GM12878 (cell line): ENCODE data around the gene TCP11L1. TPM values are rescaled to one million over a fixed set of nuclear protein-coding genes. Genes with fewer than 3 reads are reported as not detected.
A peak's percentile ranks its signal among the peaks of the same experiment; 100 is the strongest.

Experiments used
- ATAC-seq: fragments of 200-7000 bp; cut with Tn5 transposase; 3 replicates; pipeline ENCODE4 v1.9.1; 2020; ENCODE audit warnings: mild to moderate bottlenecking, moderate library complexity
- BruUV-seq: library from RNA; stranded (reverse); fragments of 400-500 nt; replicated peaks from 2 replicates; lab custom pipeline; 2021; lab: Mats Ljungman, UMichigan
- CTCF ChIA-PET: fragments of 300-600 bp; sonication (Branson Sonifier 250); formaldehyde crosslinking; extraction: SDS; loops from one replicate; lab custom pipeline; 2021; ENCODE audit warnings: inconsistent platforms; lab: Yijun Ruan, JAX
- POLR2A ChIA-PET: fragments of 350-600 bp; formaldehyde crosslinking; extraction: SDS; loops from one replicate; lab custom pipeline; 2021; ENCODE audit warnings: inconsistent platforms; lab: Charles Lee
- RAD21 ChIA-PET: fragments of 300-600 bp; sonication (Branson Sonifier 250); formaldehyde crosslinking; loops from one replicate; lab custom pipeline; 2023; ENCODE audit warnings: antibody characterized with exemption; ENCODE audit not compliant: unreplicated experiment; lab: Charles Lee
- SMC1A ChIA-PET: fragments of 300-600 bp; sonication (Branson Sonifier 250); formaldehyde crosslinking; loops from one replicate; lab custom pipeline; 2023; ENCODE audit not compliant: unreplicated experiment, uncharacterized antibody; lab: Charles Lee
- DNase-seq: peaks from one replicate; pipeline ENCODE4 v3.0.0-alpha.2; 2011; ENCODE audit warnings: low read depth, low spot score
- FAIRE-seq: peaks from 3 replicates; lab custom pipeline; 2011; peaks lifted over from hg19 to GRCh38; lab: Jason Lieb, UNC
- H2AFZ ChIP-seq: 2 replicates; pipeline ENCODE4 v1.6.0; 2011; ENCODE audit warnings: low read depth, low read length, control low read depth; ENCODE audit not compliant: control insufficient read depth
- H3K27ac ChIP-seq: 2 replicates; pipeline ENCODE4 v1.5.1; 2011; ENCODE audit warnings: control low read depth; ENCODE audit not compliant: control insufficient read depth, insufficient read depth
- H3K27me3 ChIP-seq, 2 experiments: replicated peaks in 1 of 2; 2 replicates each; pipeline versions ENCODE4 v1.6.0 to v1.6.1; 2011; ENCODE audit warnings: low read length in 1 of 2; ENCODE audit not compliant: control insufficient read depth in 2 of 2, insufficient read depth in 2 of 2
- H3K36me3 ChIP-seq, 2 experiments: 2 replicates each; pipeline ENCODE4 v1.5.1; 2011; ENCODE audit warnings: low read length in 1 of 2; ENCODE audit not compliant: control insufficient read depth in 2 of 2, insufficient read depth in 2 of 2
- H3K4me1 ChIP-seq: 2 replicates; pipeline ENCODE4 v1.6.1; 2011; ENCODE audit warnings: mild to moderate bottlenecking, low read length, moderate library complexity, mixed read lengths; ENCODE audit not compliant: control insufficient read depth, insufficient read depth
- H3K4me2 ChIP-seq: 2 replicates; pipeline ENCODE4 v1.6.0; 2011; ENCODE audit warnings: control low read depth; ENCODE audit not compliant: control insufficient read depth, insufficient read depth
- H3K4me3 ChIP-seq: fragments of 200-600 bp; sonication (generic); 2 replicates; pipeline ENCODE4 v1.5.1; 2016
- H3K79me2 ChIP-seq: 2 replicates; pipeline ENCODE4 v1.6.0; 2011; ENCODE audit warnings: low read length; ENCODE audit not compliant: control insufficient read depth, insufficient read depth
- H3K9ac ChIP-seq: 2 replicates; pipeline ENCODE4 v1.8.0; 2011; ENCODE audit warnings: low read length, control low read depth, mixed read lengths; ENCODE audit not compliant: control insufficient read depth, insufficient read depth
- H3K9me3 ChIP-seq: replicated peaks from 3 replicates; pipeline ENCODE4 v1.5.1; 2011; ENCODE audit warnings: mild to moderate bottlenecking, low read length; ENCODE audit not compliant: control insufficient read depth, insufficient read depth
- H4K20me1 ChIP-seq: 2 replicates; pipeline ENCODE4 v1.6.0; 2011; ENCODE audit not compliant: control insufficient read depth, insufficient read depth
- ATF7 ChIP-seq: fragments of 450-650 bp; IDR thresholded peaks from 2 replicates; pipeline ENCODE4 v1.6.1; 2016; ENCODE audit warnings: low read depth, mild to moderate bottlenecking
- CHD4 ChIP-seq: fragments of 200-600 bp; sonication (generic); IDR thresholded peaks from 2 replicates; pipeline ENCODE4 v1.6.1; 2016; ENCODE audit warnings: mild to moderate bottlenecking
- KDM1A ChIP-seq: fragments of 200-600 bp; sonication (generic); IDR thresholded peaks from 2 replicates; pipeline ENCODE4 v1.6.1; 2016; ENCODE audit warnings: borderline replicate concordance
- NFIC ChIP-seq: IDR thresholded peaks from 2 replicates; pipeline ENCODE4 v1.6.1; 2012; ENCODE audit warnings: low read depth, mild to moderate bottlenecking, inconsistent platforms, low read length, moderate library complexity
- PAX5 ChIP-seq: IDR thresholded peaks from 2 replicates; pipeline ENCODE4 v1.6.1; 2011; ENCODE audit warnings: low read depth, low read length, borderline replicate concordance
- RUNX3 ChIP-seq: IDR thresholded peaks from 2 replicates; pipeline ENCODE4 v1.6.1; 2012; ENCODE audit warnings: low read length, inconsistent platforms
- SPI1 ChIP-seq: IDR thresholded peaks from 2 replicates; pipeline ENCODE4 v1.6.1; 2011; ENCODE audit warnings: low read depth, mild to moderate bottlenecking, low read length, moderate library complexity, borderline replicate concordance; ENCODE audit not compliant: insufficient read depth
- YY1 ChIP-seq: IDR thresholded peaks from 2 replicates; pipeline ENCODE4 v1.6.1; 2011; ENCODE audit warnings: low read depth, mild to moderate bottlenecking, low read length
- WGBS: methylation state at CpG from one replicate; pipeline ENCODE4 v1.1.6; 2016; ENCODE audit warnings: low lambda C conversion rate; ENCODE audit not compliant: insufficient replicate concordance, insufficient coverage; ENCODE audit errors: missing lambda C conversion rate; 5-methylcytosine and 5-hydroxymethylcytosine counted together
- in situ Hi-C: fragments of 300-500 bp; cut with MboI; formaldehyde crosslinking; loops from 9 replicates; pipeline ENCODE4 v1.14.3; 2018; ENCODE audit warnings: mixed read lengths
- intact Hi-C: fragments of 100-400 bp; cut with micrococcal nuclease; formaldehyde crosslinking; loops from one replicate; pipeline ENCODE4 v1.14.2; 2022; ENCODE audit not compliant: unreplicated experiment
- polyA plus RNA-seq, 11 experiments: library from polyadenylated mRNA; depleted of rRNA in 4 of 11; unstranded in 6 of 11; stranded (reverse) in 5 of 11; fragments of >200 nt; fragmentation: Nextera tagmentation in 4 of 11; fragmentation: Illumina TruSeq in 1 of 11; extraction: Ambion mirVana in 4 of 11; extraction: Trizol in 1 of 11; gene quantifications; 1 replicate in 1 of 11; 2 replicates in 10 of 11; pipeline versions ENCODE4 v1.2.1 to v1.2.3, GENCODE V29; 2011 to 2016; ENCODE audit warnings: inconsistent platforms in 2 of 11, missing spikeins in 2 of 11, low read depth in 1 of 11
- total RNA-seq, 4 experiments: library from RNA; depleted of rRNA in 3 of 4; stranded (reverse); fragments of >200 nt in 3 of 4; fragmentation: Illumina TruSeq in 1 of 4; extraction: Trizol in 1 of 4; gene quantifications; 2 replicates each; pipeline versions ENCODE4 v1.2.1 to v1.2.3, GENCODE V29; 2013 to 2021
- TF ChIP-seq, protein P1 (sequence below): fragments of 450-650 bp; IDR thresholded peaks from 2 replicates; pipeline ENCODE4 v1.6.1; 2016; ENCODE audit warnings: mild to moderate bottlenecking
- TF ChIP-seq, protein P2 (sequence below): fragments of 450-650 bp; IDR thresholded peaks from 2 replicates; pipeline ENCODE4 v1.6.1; 2018; ENCODE audit warnings: mild to moderate bottlenecking, low read depth, moderate library complexity; ENCODE audit not compliant: partially characterized antibody

The TCP11L1 gene
- total and polyA plus RNA-seq, 10 of the 15 experiments (the other 5 are each of a cell fraction or from before 2014, with no cell fraction given), result 5.3 to 15.7 (median 13.0) TPM

DNA sequence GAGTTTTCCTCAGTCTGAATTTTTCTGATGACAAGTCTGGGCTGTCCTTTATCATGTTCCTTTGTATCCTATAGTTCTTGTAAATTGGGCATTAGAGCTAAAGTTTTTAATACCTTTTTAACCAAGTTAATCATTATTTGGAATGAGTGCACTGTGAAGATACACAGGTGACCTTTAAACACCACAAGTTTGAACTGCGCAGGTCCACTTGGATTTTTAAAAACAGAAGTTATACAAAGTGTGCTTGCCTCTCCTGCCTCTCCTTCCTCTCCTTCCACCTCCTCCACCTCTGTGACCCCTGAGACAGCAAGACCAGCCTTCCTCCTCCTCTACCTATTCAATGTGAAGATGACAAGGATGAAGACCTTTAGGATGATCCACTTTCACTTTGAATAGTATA lies 4.4 kb upstream of the TCP11L1 start:
- ATAC-seq, result no peak
- no peaks in the 10 kb centered on the region for H3K36me3 ChIP-seq
- no peak overlapping the region for H3K4me2 ChIP-seq
- ChIA-PET CTCF (no interaction called here), POLR2A (interaction anchor here (2.1 kb wide), 1 partner anchor 9 kb away, joined by 9 read pairs; no protein-coding TSS in a partner anchor), SMC1A (interaction anchor here (1.0 to 1.5 kb wide), 3 partner anchors 13 to 69 kb away, joined by 3 to 4 read pairs (median 3); no protein-coding TSS in a partner anchor), RAD21 (interaction anchor here (0.6 kb wide), 1 partner anchor 140 kb away, joined by 3 read pairs; no protein-coding TSS in a partner anchor)
- H3K27me3 ChIP-seq, result no peaks in the 10 kb centered on the region; a peak in 1 of 4 replicates
- intact Hi-C loops, result no loop called here
- no peak overlapping the region for H3K9ac ChIP-seq
- TF ChIP-seq PAX5, result no peak
- TF ChIP-seq KDM1A, result no peak
- TF ChIP-seq YY1, result no peak
- H2AFZ ChIP-seq, result no peak overlapping the region
- peaks cover 5% of the 10 kb centered on the region for H3K79me2 ChIP-seq
- H3K4me3 ChIP-seq, result no peak overlapping the region
- no TSS peak for BruUV-seq
- H4K20me1 ChIP-seq, result no peaks in the 10 kb centered on the region
- DNase-seq, result no peak
- no peak for FAIRE-seq
- H3K27ac ChIP-seq, result no peak overlapping the region
- H3K4me1 ChIP-seq, result no peaks in the 10 kb centered on the region
- WGBS, result 100% methylated on average over 1 of the region's 1 CpG
- H3K9me3 ChIP-seq, result no peaks in the 10 kb centered on the region
- in situ Hi-C loops, result no loop called here

- ChIA-PET RAD21 (interaction anchor here (0.6 to 4.5 kb wide), 9 partner anchors 17 to 220 kb away, joined by 3 to 53 read pairs (median 3); partner anchors contain the start of genes DEPDC7 and QSER1), CTCF (interaction anchor here (0.7 to 3.0 kb wide), 5 partner anchors 20 to 146 kb away, joined by 3 to 20 read pairs (median 4); no protein-coding TSS in a partner anchor), POLR2A (interaction anchor here (0.6 to 2.5 kb wide), 11 partner anchors 9 to 734 kb away, joined by 3 to 10 read pairs (median 6); partner anchors contain the start of genes DEPDC7 and QSER1), SMC1A (interaction anchor here (0.9 to 3.4 kb wide), 5 partner anchors 18 to 78 kb away, joined by 3 to 34 read pairs (median 6); no protein-coding TSS in a partner anchor)
- Histone ChIP-seq H3K4me2 (peak overlapping the region; percentile 70), H3K4me3 (peak overlapping the region; percentile 85), H3K79me2 (peaks cover 17% of the 10 kb centered on the region), H3K36me3 (peaks cover 0 to 10% of the 10 kb centered on the region in 2 experiments; a peak in 2 of 4 replicates), H3K4me1 (no peaks in the 10 kb centered on the region), H4K20me1 (no peaks in the 10 kb centered on the region), H3K9ac (peak overlapping the region; percentile 81), H2AFZ (peak overlapping the region; percentile 99), H3K9me3 (no peaks in the 10 kb centered on the region), H3K27me3 (no peaks in the 10 kb centered on the region; a peak in 1 of 4 replicates), H3K27ac (peak overlapping the region; percentile 98)
- WGBS, result 1% methylated on average over 30 of the region's 30 CpGs
- no peak for FAIRE-seq
- BruUV-seq, result no TSS peak
- no peak for DNase-seq
- ATAC-seq, result peak; percentile 55
- in situ Hi-C loops, result no loop called here
- intact Hi-C loops, result loop anchor here (1.0 kb wide), 1 partner anchor 23 kb away; no protein-coding TSS in a partner anchor
- TF ChIP-seq, protein P1, sequence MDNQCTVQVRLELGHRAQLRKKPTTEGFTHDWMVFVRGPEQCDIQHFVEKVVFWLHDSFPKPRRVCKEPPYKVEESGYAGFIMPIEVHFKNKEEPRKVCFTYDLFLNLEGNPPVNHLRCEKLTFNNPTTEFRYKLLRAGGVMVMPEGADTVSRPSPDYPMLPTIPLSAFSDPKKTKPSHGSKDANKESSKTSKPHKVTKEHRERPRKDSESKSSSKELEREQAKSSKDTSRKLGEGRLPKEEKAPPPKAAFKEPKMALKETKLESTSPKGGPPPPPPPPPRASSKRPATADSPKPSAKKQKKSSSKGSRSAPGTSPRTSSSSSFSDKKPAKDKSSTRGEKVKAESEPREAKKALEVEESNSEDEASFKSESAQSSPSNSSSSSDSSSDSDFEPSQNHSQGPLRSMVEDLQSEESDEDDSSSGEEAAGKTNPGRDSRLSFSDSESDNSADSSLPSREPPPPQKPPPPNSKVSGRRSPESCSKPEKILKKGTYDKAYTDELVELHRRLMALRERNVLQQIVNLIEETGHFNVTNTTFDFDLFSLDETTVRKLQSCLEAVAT, result no peak
- TF ChIP-seq SPI1 (peak; percentile 51; the same call in 1 of the 2 replicates), NFIC (0 out of 2 replicates have a peak, but pooled peaks have one; percentile 12), RUNX3 (0 out of 2 replicates have a peak, but pooled peaks have one; percentile 5), CHD4 (no peak), ATF7 (peak; percentile 82)
- TF ChIP-seq, protein P2, sequence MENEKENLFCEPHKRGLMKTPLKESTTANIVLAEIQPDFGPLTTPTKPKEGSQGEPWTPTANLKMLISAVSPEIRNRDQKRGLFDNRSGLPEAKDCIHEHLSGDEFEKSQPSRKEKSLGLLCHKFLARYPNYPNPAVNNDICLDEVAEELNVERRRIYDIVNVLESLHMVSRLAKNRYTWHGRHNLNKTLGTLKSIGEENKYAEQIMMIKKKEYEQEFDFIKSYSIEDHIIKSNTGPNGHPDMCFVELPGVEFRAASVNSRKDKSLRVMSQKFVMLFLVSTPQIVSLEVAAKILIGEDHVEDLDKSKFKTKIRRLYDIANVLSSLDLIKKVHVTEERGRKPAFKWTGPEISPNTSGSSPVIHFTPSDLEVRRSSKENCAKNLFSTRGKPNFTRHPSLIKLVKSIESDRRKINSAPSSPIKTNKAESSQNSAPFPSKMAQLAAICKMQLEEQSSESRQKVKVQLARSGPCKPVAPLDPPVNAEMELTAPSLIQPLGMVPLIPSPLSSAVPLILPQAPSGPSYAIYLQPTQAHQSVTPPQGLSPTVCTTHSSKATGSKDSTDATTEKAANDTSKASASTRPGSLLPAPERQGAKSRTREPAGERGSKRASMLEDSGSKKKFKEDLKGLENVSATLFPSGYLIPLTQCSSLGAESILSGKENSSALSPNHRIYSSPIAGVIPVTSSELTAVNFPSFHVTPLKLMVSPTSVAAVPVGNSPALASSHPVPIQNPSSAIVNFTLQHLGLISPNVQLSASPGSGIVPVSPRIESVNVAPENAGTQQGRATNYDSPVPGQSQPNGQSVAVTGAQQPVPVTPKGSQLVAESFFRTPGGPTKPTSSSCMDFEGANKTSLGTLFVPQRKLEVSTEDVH, result no peak
Observed at GRCh38 chr11:33040033-33040861, 875 bp downstream of the TCP11L1 start.
